GM12872 (cell line): ENCODE results near the gene PLCD4.

ENCODE experiments used
- CTCF ChIP-seq: IDR thresholded peaks from 3 replicates; pipeline ENCODE4 v1.5.1; 2011; ENCODE audit warnings: low read depth, mild to moderate bottlenecking, low read length, moderate library complexity; ENCODE audit not compliant: insufficient read depth

The PLCD4 gene

GRCh38 chr2:218659258-218659987 is 51.7 kb downstream of the PLCD4 start, which contains the start of the genes BCS1L and ZNF142:
Gene BCS1L (plus strand): TSS chr2:218659683. CDS start chr2:218660988, 1,305 bp downstream.
Gene ZNF142 (minus strand): TSS chr2:218659623. CDS start chr2:218656429, 3,194 bp downstream.
- no peak for TF ChIP-seq CTCF

- TF ChIP-seq CTCF: no peak
Measured at GRCh38 chr2:218659988-218660358, 52.3 kb downstream of the PLCD4 start.

- no peak for TF ChIP-seq CTCF
Measured at GRCh38 chr2:218662377-218662776, 54.7 kb downstream of the PLCD4 start.

GRCh38 chr2:218662827-218663226 is 55.1 kb downstream of the PLCD4 start:
- TF ChIP-seq CTCF: no peak

- TF ChIP-seq CTCF: no peak
Measured at GRCh38 chr2:218663901-218664300, 56.2 kb downstream of the PLCD4 start.

GRCh38 chr2:218664653-218665052 is 57.0 kb downstream of the PLCD4 start:
- no peak for TF ChIP-seq CTCF

- TF ChIP-seq CTCF: no peak
Measured at GRCh38 chr2:218671097-218671653, 63.5 kb downstream of the PLCD4 start.
